ENCODE measurements around the gene ST3GAL3. TPM values are rescaled to one million over a fixed set of nuclear protein-coding genes. Genes with fewer than 3 reads are reported as not detected.

Gene ST3GAL3
- total and polyA plus RNA-seq, 4 donors = 20.2 to 32.0 (median 27.0) TPM

DNA sequence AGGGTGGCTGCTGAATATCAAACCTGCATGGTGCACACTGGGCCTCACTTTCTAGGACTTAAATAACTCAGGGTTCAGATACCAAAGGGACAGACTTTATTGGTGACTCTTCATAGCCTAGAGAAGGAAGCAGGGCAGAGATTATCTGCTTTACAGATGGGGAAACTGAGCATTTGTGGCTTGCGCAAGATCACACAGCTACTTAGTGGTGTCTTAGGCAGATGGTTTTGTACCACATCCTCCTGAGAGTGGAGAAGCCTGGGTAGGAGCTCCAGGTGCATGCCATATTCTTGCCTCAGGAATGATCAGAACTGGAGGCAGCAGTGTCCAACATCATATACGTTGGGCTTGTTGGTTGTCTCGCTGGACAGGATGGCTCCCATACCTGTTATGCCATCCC lies 255.7 kb downstream of the ST3GAL3 start:
- DNase-seq (no peak), ATAC-seq (ENCODE audit: low FRiP score) (no peak)
- Histone ChIP-seq H3K36me3 (ENCODE audit: control insufficient read depth in 1 of 2, insufficient read depth in 2 of 2, low read length in 1 of 2) (peaks cover 0 to 14% of the 10 kb centered on the region in 2 donors), H3K27ac (ENCODE audit: low read depth in 1 of 2, low read length in 2 of 2) (no peak overlapping the region), H3K9me3 (ENCODE audit: control insufficient read depth, low read length) (no peaks in the 10 kb centered on the region), H3K27me3 (ENCODE audit: control insufficient read depth in 1 of 2, insufficient read depth in 2 of 2, low read length in 1 of 2) (no peaks in the 10 kb centered on the region), H3K4me1 (ENCODE audit: control insufficient read depth in 1 of 2, insufficient read depth in 2 of 2, low read length in 2 of 2) (no peaks in the 10 kb centered on the region), H3K4me3 (ENCODE audit: low read length in 2 of 2) (no peak overlapping the region)
- intact Hi-C loops (cut with DNase I) = no loop called here
- 92 to 97% methylated on average over 3 of the region's 3 CpGs for WGBS, 2 donors

DNA sequence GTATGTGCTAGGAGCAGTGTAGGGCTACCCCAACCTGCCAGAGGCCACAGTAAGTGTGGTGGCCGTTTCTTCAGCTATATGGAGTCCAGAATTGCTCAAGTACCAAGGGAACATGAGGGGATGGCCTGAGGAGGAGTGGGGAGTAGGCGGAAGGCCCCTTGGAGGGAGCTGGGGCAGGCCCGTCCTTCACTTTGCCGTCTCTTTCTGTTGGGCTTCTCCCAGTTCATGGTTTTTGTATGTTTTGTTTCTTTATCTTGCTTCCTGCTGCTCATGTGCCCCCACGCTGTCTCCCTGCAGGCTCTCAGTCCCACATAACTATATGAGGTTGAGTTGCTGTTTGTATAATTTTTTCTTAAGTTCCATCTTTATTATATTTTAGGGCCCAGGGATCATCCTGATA lies 256.6 kb downstream of the ST3GAL3 start:
- Histone ChIP-seq H3K4me3 (ENCODE audit: low read length in 2 of 2) (no peak overlapping the region), H3K4me1 (ENCODE audit: control insufficient read depth in 1 of 2, insufficient read depth in 2 of 2, low read length in 2 of 2) (no peaks in the 10 kb centered on the region), H3K27ac (ENCODE audit: low read depth in 1 of 2, low read length in 2 of 2) (no peak overlapping the region), H3K36me3 (ENCODE audit: control insufficient read depth in 1 of 2, insufficient read depth in 2 of 2, low read length in 1 of 2) (peaks cover 0 to 10% of the 10 kb centered on the region in 2 donors), H3K27me3 (ENCODE audit: control insufficient read depth in 1 of 2, insufficient read depth in 2 of 2, low read length in 1 of 2) (no peaks in the 10 kb centered on the region), H3K9me3 (ENCODE audit: control insufficient read depth, low read length) (no peaks in the 10 kb centered on the region)
- intact Hi-C loops (cut with DNase I) = no loop called here
- 52 to 59% methylated on average over 5 of the region's 5 CpGs for WGBS, 2 donors
- no peak for DNase-seq
- no peak for ATAC-seq (ENCODE audit: low FRiP score)

DNA sequence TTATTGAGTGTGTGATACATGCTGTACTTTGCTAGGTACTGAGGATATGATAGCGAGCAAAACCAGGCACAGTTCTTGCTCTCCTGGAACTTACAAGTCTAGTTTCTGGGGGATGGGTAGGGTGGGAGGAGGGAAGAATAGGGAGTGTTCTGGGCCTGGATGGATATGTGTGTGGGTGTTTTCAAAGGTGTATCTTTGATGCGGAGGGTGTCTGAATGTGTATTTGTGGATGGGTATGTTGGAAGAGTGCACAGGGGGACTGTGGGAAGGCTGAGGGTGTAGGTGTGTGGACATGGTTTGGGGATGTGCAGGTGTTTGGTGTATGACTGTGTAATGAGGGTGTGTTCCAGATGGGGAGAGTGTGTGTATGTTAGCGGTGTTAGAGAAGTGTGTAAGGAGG lies 258.0 kb downstream of the ST3GAL3 start:
- H3K27me3 ChIP-seq (ENCODE audit: control insufficient read depth in 1 of 2, insufficient read depth in 2 of 2, low read length in 1 of 2) = no peaks in the 10 kb centered on the region
- no peak overlapping the region for H3K27ac ChIP-seq (ENCODE audit: low read depth in 1 of 2, low read length in 2 of 2)
- ATAC-seq (ENCODE audit: low FRiP score) = no peak
- H3K4me3 ChIP-seq (ENCODE audit: low read length in 2 of 2) = no peak overlapping the region
- WGBS, 2 donors = 93 to 94% methylated on average over 3 of the region's 3 CpGs
- no peaks in the 10 kb centered on the region for H3K4me1 ChIP-seq (ENCODE audit: control insufficient read depth in 1 of 2, insufficient read depth in 2 of 2, low read length in 2 of 2)
- H3K9me3 ChIP-seq (ENCODE audit: control insufficient read depth, low read length) = no peaks in the 10 kb centered on the region
- intact Hi-C loops (cut with DNase I) = no loop called here
- peaks cover 0 to 4% of the 10 kb centered on the region in 2 donors for H3K36me3 ChIP-seq (ENCODE audit: control insufficient read depth in 1 of 2, insufficient read depth in 2 of 2, low read length in 1 of 2)
- DNase-seq = no peak

DNA sequence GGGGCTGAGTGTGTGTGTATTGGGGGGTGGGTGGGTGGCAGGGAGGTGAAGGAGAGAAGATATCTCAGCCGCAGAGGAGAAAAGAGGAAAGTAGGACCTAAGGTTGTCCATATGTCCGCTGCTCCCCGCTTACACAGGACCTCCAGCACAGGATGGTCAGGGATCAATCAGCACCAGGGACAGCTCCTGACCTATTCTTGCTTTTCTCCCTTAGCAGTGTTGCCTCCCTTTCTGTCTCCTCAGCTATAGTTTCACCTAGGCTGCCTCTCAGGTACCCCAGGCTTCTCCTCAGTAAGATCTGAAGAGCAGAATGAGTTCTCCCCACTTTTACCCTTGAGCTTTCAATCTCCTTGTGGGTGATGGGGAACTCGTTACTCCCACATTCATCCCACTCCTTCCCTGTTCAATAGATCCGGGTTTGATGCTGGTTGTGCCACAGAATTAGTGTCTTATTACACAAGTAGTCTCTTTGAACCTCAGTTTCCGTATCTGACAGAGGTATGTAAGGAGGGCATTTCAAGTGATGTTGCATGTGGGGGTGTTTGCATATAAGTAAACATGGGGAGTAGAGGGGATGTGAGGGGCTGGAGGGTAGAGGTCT lies 261.1 kb downstream of the ST3GAL3 start:
- Histone ChIP-seq H3K4me3 (ENCODE audit: low read length in 2 of 2) (no peak overlapping the region), H3K4me1 (ENCODE audit: control insufficient read depth in 1 of 2, insufficient read depth in 2 of 2, low read length in 2 of 2) (no peaks in the 10 kb centered on the region), H3K9me3 (ENCODE audit: control insufficient read depth, low read length) (no peaks in the 10 kb centered on the region), H3K27me3 (ENCODE audit: control insufficient read depth in 1 of 2, insufficient read depth in 2 of 2, low read length in 1 of 2) (no peaks in the 10 kb centered on the region), H3K27ac (ENCODE audit: low read depth in 1 of 2, low read length in 2 of 2) (no peak overlapping the region), H3K36me3 (ENCODE audit: control insufficient read depth in 1 of 2, insufficient read depth in 2 of 2, low read length in 1 of 2) (peaks cover 0 to 2% of the 10 kb centered on the region in 2 donors)
- ATAC-seq (ENCODE audit: low FRiP score) (no peak), DNase-seq (no peak)
- WGBS, 2 donors = 83 to 84% methylated on average over 6 of the region's 6 CpGs
- intact Hi-C loops (cut with DNase I) = no loop called here

DNA sequence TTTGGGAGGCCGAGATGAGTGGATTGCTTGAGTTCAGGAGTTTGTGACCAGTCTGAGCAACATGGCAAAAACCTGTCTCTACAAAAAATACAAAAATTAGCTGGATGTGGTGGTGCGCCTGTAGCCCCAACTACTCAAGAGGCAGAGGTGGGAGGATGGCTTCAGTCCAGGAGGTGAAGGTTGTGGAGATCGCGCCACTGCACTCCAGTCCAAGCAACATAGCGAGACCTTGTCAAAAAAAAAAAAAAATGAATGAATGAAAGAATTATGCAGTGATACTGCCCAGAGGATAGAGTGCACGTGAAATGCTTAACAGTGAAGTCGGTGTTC lies 262.0 kb downstream of the ST3GAL3 start:
- 49 to 52% methylated on average over 7 of the region's 7 CpGs for WGBS, 2 donors
- intact Hi-C loops (cut with DNase I) = loop anchor here in 1 of 2 donors (1.0 kb wide), 1 partner anchor 23 kb away; the partner anchor contains the start of gene IPO13
- DNase-seq (no peak), ATAC-seq (ENCODE audit: low FRiP score) (no peak)
- Histone ChIP-seq H3K27ac (ENCODE audit: low read depth in 1 of 2, low read length in 2 of 2) (no peak overlapping the region), H3K4me3 (ENCODE audit: low read length in 2 of 2) (no peak overlapping the region), H3K27me3 (ENCODE audit: control insufficient read depth in 1 of 2, insufficient read depth in 2 of 2, low read length in 1 of 2) (no peaks in the 10 kb centered on the region), H3K4me1 (ENCODE audit: control insufficient read depth in 1 of 2, insufficient read depth in 2 of 2, low read length in 2 of 2) (no peaks in the 10 kb centered on the region), H3K36me3 (ENCODE audit: control insufficient read depth in 1 of 2, insufficient read depth in 2 of 2, low read length in 1 of 2) (peaks cover 0 to 2% of the 10 kb centered on the region in 2 donors), H3K9me3 (ENCODE audit: control insufficient read depth, low read length) (no peaks in the 10 kb centered on the region)

DNA sequence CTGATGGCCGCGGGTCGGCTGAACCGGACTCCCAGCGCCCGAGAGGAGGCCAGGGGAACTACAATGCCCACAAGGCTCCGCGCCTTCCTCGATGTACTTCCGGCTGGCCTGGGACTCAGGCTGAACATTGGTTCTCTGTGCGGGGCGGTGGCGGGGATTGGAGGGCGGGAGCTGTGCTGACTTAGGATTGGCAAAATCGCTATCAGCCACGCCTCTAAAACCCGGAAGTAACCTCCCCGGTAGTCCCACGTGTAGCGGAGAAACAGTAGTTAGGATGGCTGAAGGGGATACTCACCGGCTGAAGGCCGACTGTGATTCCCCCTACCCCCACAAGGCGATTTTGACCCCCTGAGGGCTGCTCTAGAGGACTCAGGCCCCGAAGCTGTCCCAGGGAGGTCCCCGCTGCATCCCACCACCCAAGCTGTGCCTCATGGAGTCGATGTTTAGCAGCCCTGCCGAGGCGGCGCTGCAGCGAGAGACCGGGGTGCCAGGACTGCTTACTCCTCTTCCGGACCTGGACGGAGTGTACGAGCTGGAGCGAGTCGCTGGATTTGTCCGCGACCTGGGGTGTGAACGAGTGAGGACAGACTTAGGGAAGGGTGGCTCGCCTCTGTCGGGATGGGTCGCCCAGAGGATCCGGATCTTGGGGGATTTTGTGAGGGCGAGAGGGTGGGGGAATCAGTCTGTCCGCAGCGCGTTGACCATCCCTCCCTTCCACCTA lies 262.6 kb downstream of the ST3GAL3 start, which contains the start of gene DPH2:
TSS of gene DPH2 (plus strand) at position 265 of the 721 bp plus-strand sequence. CDS start at position 431, 166 bp downstream.
- WGBS, 2 donors = 0 to 1% methylated on average over 46 to 47 of the region's 47 CpGs
- peak; percentile 95 for ATAC-seq (ENCODE audit: low FRiP score)
- peak within 1 kb of the TSS; percentile 55 to 60 for H3K4me3 ChIP-seq (ENCODE audit: low read length in 2 of 2)

DNA sequence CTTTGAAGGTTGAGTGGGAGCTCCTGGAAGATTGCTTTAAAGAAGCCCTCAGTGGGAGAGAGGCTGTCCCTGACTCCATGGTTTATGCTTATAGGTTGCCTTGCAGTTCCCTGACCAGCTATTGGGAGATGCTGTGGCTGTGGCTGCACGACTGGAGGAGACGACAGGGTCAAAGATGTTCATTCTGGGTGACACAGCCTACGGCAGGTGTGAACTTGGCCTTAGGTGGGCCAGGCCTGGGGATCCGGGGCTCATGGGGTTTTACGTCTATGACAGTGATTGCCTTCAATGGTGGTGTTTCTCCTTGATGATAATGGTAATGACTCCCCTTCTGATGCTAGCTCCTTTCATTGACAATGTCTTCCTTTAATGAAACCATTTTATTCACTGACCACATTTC lies 263.2 kb downstream of the ST3GAL3 start:
- no peak for ATAC-seq (ENCODE audit: low FRiP score)
- no peak for DNase-seq
- H3K9me3 ChIP-seq (ENCODE audit: control insufficient read depth, low read length) = no peaks in the 10 kb centered on the region
- H3K27me3 ChIP-seq (ENCODE audit: control insufficient read depth in 1 of 2, insufficient read depth in 2 of 2, low read length in 1 of 2) = no peaks in the 10 kb centered on the region
- H3K27ac ChIP-seq (ENCODE audit: low read depth in 1 of 2, low read length in 2 of 2) = no peak overlapping the region
- no peaks in the 10 kb centered on the region for H3K36me3 ChIP-seq (ENCODE audit: control insufficient read depth in 1 of 2, insufficient read depth in 2 of 2, low read length in 1 of 2)
- H3K4me1 ChIP-seq (ENCODE audit: control insufficient read depth in 1 of 2, insufficient read depth in 2 of 2, low read length in 2 of 2) = no peaks in the 10 kb centered on the region
- intact Hi-C loops (cut with DNase I) = no loop called here
- WGBS, 2 donors = 47 to 56% methylated on average over 5 of the region's 5 CpGs
- peak overlapping the region; percentile 55 to 60 for H3K4me3 ChIP-seq (ENCODE audit: low read length in 2 of 2)

More for the DNA sequence above, 262.6 kb downstream of the ST3GAL3 start, which contains the start of gene DPH2:
- Histone ChIP-seq H3K4me1 (ENCODE audit: control insufficient read depth in 1 of 2, insufficient read depth in 2 of 2, low read length in 2 of 2) (no peaks in the 10 kb centered on the region), H3K27ac (ENCODE audit: low read depth in 1 of 2, low read length in 2 of 2) (no peak within 1 kb of the TSS), H3K36me3 (ENCODE audit: control insufficient read depth in 1 of 2, insufficient read depth in 2 of 2, low read length in 1 of 2) (no peaks in the 10 kb centered on the region), H3K9me3 (ENCODE audit: control insufficient read depth, low read length) (no peaks in the 10 kb centered on the region), H3K27me3 (ENCODE audit: control insufficient read depth in 1 of 2, insufficient read depth in 2 of 2, low read length in 1 of 2) (no peaks in the 10 kb centered on the region)
- intact Hi-C loops (cut with DNase I) = loop anchor here in 1 of 2 donors (1.0 kb wide), 1 partner anchor 24 kb away; the partner anchor contains the start of gene IPO13
- DNase-seq = peak; percentile 99

DNA sequence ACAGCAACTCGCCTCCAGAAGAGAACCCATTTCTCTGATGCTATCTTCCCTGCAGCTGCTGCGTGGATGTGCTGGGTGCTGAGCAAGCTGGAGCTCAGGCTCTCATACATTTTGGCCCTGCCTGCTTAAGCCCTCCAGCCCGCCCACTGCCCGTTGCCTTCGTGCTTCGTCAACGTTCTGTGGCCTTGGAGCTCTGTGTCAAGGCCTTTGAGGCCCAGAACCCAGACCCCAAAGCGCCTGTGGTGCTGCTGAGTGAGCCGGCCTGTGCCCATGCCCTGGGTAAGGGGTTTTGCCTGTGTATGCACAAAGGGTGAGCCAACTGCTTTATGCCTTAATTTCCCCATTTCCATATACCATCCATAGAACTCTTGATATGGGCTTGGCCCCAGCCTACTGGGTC lies 263.6 kb downstream of the ST3GAL3 start:
- DNase-seq = no peak
- intact Hi-C loops (cut with DNase I) = no loop called here
- Histone ChIP-seq H3K4me1 (ENCODE audit: control insufficient read depth in 1 of 2, insufficient read depth in 2 of 2, low read length in 2 of 2) (no peaks in the 10 kb centered on the region), H3K36me3 (ENCODE audit: control insufficient read depth in 1 of 2, insufficient read depth in 2 of 2, low read length in 1 of 2) (no peaks in the 10 kb centered on the region), H3K9me3 (ENCODE audit: control insufficient read depth, low read length) (no peaks in the 10 kb centered on the region), H3K4me3 (ENCODE audit: low read length in 2 of 2) (no peak overlapping the region), H3K27ac (ENCODE audit: low read depth in 1 of 2, low read length in 2 of 2) (no peak overlapping the region), H3K27me3 (ENCODE audit: control insufficient read depth in 1 of 2, insufficient read depth in 2 of 2, low read length in 1 of 2) (no peaks in the 10 kb centered on the region)
- WGBS, 2 donors = 88 to 89% methylated on average over 9 of the region's 9 CpGs
- ATAC-seq (ENCODE audit: low FRiP score) = no peak
